ENCODE measurements around the gene CEMIP.

Gene CEMIP

GRCh38 chr15:80979538-80980200, 200.5 kb downstream of the CEMIP start:
- Histone ChIP-seq H3K4me2 (ENCODE audit: low read depth, low read length) (no peak overlapping the region), H3K79me2 (ENCODE audit: low read length) (peaks cover 76% of the 10 kb centered on the region), H2AFZ (ENCODE audit: low read length) (no peak overlapping the region), H3K9me2 (replicated peaks; ENCODE audit: insufficient read depth, low read length) (no peaks in the 10 kb centered on the region), H3K27ac (ENCODE audit: low read length) (no peak overlapping the region), H3K9me3 (replicated peaks; ENCODE audit: insufficient read depth, low read length) (no peaks in the 10 kb centered on the region), H3K9ac (ENCODE audit: low read length) (no peak overlapping the region), H3K36me3 (replicated peaks; ENCODE audit: insufficient read depth, low read length) (peaks cover 8% of the 10 kb centered on the region; the same call in 1 of the 2 replicates), H3K4me1 (ENCODE audit: low read length) (no peaks in the 10 kb centered on the region), H3F3A (ENCODE audit: insufficient read depth, low read length) (no peaks in the 10 kb centered on the region), H3K4me3 (ENCODE audit: low read length) (no peak overlapping the region), H3K27me3 (replicated peaks; ENCODE audit: insufficient read depth, low read length) (no peaks in the 10 kb centered on the region), H4K20me1 (ENCODE audit: insufficient read depth, low read length) (peaks cover 9% of the 10 kb centered on the region; the same call in 1 of the 2 replicates)
- DNase-seq: no peak
- TF ChIP-seq EZH2phosphoT487 (IDR thresholded peaks at IDR 0.05; ENCODE audit: low read length) (no peak), EZH2 (optimal IDR thresholded peaks at IDR 0.05; ENCODE audit: low read depth, low read length) (no peak)
- TF ChIP-seq, protein P1, sequence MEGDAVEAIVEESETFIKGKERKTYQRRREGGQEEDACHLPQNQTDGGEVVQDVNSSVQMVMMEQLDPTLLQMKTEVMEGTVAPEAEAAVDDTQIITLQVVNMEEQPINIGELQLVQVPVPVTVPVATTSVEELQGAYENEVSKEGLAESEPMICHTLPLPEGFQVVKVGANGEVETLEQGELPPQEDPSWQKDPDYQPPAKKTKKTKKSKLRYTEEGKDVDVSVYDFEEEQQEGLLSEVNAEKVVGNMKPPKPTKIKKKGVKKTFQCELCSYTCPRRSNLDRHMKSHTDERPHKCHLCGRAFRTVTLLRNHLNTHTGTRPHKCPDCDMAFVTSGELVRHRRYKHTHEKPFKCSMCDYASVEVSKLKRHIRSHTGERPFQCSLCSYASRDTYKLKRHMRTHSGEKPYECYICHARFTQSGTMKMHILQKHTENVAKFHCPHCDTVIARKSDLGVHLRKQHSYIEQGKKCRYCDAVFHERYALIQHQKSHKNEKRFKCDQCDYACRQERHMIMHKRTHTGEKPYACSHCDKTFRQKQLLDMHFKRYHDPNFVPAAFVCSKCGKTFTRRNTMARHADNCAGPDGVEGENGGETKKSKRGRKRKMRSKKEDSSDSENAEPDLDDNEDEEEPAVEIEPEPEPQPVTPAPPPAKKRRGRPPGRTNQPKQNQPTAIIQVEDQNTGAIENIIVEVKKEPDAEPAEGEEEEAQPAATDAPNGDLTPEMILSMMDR (IDR thresholded peaks at IDR 0.05; ENCODE audit: low read length): no peak

DNA sequence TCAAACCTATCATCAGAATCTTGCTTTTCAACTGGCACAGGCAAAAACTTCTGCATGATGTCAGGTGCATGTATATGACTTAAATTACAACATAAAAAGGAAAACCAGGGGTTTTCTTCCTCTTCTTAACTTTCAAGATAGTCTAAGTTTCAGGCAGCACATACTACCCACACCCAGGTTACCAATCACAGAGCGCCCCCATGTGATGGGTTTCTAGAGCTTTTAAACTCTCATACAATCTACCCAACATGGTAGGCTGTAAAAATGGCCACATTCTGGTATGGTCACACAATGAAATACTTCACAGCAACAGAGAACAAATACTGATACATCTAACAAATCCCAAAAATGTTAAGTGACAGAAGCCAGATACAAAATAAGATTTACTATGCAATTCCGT, 203.0 kb downstream of the CEMIP start:
- Histone ChIP-seq H3K27ac (ENCODE audit: low read length) (no peak overlapping the region), H3K9ac (ENCODE audit: low read length) (no peak overlapping the region), H3F3A (ENCODE audit: insufficient read depth, low read length) (no peaks in the 10 kb centered on the region), H3K27me3 (replicated peaks; ENCODE audit: insufficient read depth, low read length) (no peaks in the 10 kb centered on the region), H3K9me2 (replicated peaks; ENCODE audit: insufficient read depth, low read length) (no peaks in the 10 kb centered on the region), H3K36me3 (replicated peaks; ENCODE audit: insufficient read depth, low read length) (peaks cover 8% of the 10 kb centered on the region; the same call in 1 of the 2 replicates), H3K4me3 (ENCODE audit: low read length) (no peak overlapping the region), H3K4me2 (ENCODE audit: low read depth, low read length) (no peak overlapping the region), H3K79me2 (ENCODE audit: low read length) (peaks cover 86% of the 10 kb centered on the region), H4K20me1 (ENCODE audit: insufficient read depth, low read length) (peaks cover 9% of the 10 kb centered on the region; the same call in 1 of the 2 replicates), H3K4me1 (ENCODE audit: low read length) (no peaks in the 10 kb centered on the region), H2AFZ (ENCODE audit: low read length) (no peak overlapping the region), H3K9me3 (replicated peaks; ENCODE audit: insufficient read depth, low read length) (no peaks in the 10 kb centered on the region)
- TF ChIP-seq EZH2 (optimal IDR thresholded peaks at IDR 0.05; ENCODE audit: low read depth, low read length): no peak
- DNase-seq: no peak

DNA sequence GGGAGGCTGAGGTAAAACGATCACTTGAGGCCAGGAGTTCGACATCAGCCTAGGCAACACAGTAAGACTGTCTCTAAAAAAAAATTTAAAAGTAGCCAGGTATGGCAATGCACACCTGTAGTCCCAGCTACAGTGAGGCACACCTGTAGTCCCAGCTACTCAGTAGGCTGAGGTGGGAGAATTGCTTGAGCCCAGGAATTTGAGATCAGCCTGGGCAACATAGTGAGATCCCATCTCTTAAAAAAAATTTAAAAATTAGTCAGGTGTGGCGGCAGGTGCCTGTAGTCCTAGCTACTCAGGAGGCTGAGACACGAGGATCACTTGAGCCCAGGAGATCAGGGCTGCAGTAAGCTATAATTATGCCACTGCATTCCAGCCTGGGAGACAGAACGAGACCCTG, 203.7 kb downstream of the CEMIP start:
- no peaks in the 10 kb centered on the region for H3K9me2 ChIP-seq (replicated peaks; ENCODE audit: insufficient read depth, low read length)
- H3F3A ChIP-seq (ENCODE audit: insufficient read depth, low read length): no peaks in the 10 kb centered on the region
- peaks cover 86% of the 10 kb centered on the region for H3K79me2 ChIP-seq (ENCODE audit: low read length)
- no peak overlapping the region for H3K4me2 ChIP-seq (ENCODE audit: low read depth, low read length)
- TF ChIP-seq, protein P1 (IDR thresholded peaks at IDR 0.05; ENCODE audit: low read length): no peak
- TF ChIP-seq EZH2 (optimal IDR thresholded peaks at IDR 0.05; ENCODE audit: low read depth, low read length): no peak
- no peak for TF ChIP-seq EZH2phosphoT487 (IDR thresholded peaks at IDR 0.05; ENCODE audit: low read length)
- no peak overlapping the region for H2AFZ ChIP-seq (ENCODE audit: low read length)
- no peak overlapping the region for H3K9ac ChIP-seq (ENCODE audit: low read length)
- no peaks in the 10 kb centered on the region for H3K9me3 ChIP-seq (replicated peaks; ENCODE audit: insufficient read depth, low read length)
- no peak overlapping the region for H3K4me3 ChIP-seq (ENCODE audit: low read length)
- H3K36me3 ChIP-seq (replicated peaks; ENCODE audit: insufficient read depth, low read length): peaks cover 8% of the 10 kb centered on the region; the same call in 1 of the 2 replicates
- H3K27me3 ChIP-seq (replicated peaks; ENCODE audit: insufficient read depth, low read length): no peaks in the 10 kb centered on the region
- H3K27ac ChIP-seq (ENCODE audit: low read length): no peak overlapping the region
- H4K20me1 ChIP-seq (ENCODE audit: insufficient read depth, low read length): peaks cover 6% of the 10 kb centered on the region; the same call in 1 of the 2 replicates
- no peak for DNase-seq
- H3K4me1 ChIP-seq (ENCODE audit: low read length): no peaks in the 10 kb centered on the region

- no peaks in the 10 kb centered on the region for H3F3A ChIP-seq (ENCODE audit: insufficient read depth, low read length)
- H3K36me3 ChIP-seq (replicated peaks; ENCODE audit: insufficient read depth, low read length): 0 out of 2 replicates have a peak, but pooled peaks cover 5% of the 10 kb centered on the region
- H3K9me3 ChIP-seq (replicated peaks; ENCODE audit: insufficient read depth, low read length): no peaks in the 10 kb centered on the region
- peaks cover 8% of the 10 kb centered on the region for H3K4me1 ChIP-seq (ENCODE audit: low read length)
- H3K9ac ChIP-seq (ENCODE audit: low read length): no peak overlapping the region
- no peak overlapping the region for H3K4me3 ChIP-seq (ENCODE audit: low read length)
- no peak overlapping the region for H3K4me2 ChIP-seq (ENCODE audit: low read depth, low read length)
- no peaks in the 10 kb centered on the region for H3K9me2 ChIP-seq (replicated peaks; ENCODE audit: insufficient read depth, low read length)
- no peaks in the 10 kb centered on the region for H3K27me3 ChIP-seq (replicated peaks; ENCODE audit: insufficient read depth, low read length)
- H2AFZ ChIP-seq (ENCODE audit: low read length): no peak overlapping the region
- no peak overlapping the region for H3K27ac ChIP-seq (ENCODE audit: low read length)
- H4K20me1 ChIP-seq (ENCODE audit: insufficient read depth, low read length): peaks cover 6% of the 10 kb centered on the region; the same call in 1 of the 2 replicates
- TF ChIP-seq EZH2phosphoT487 (IDR thresholded peaks at IDR 0.05; ENCODE audit: low read length) (no peak), EZH2 (optimal IDR thresholded peaks at IDR 0.05; ENCODE audit: low read depth, low read length) (no peak)
- TF ChIP-seq, protein P1 (IDR thresholded peaks at IDR 0.05; ENCODE audit: low read length): no peak
- H3K79me2 ChIP-seq (ENCODE audit: low read length): peaks cover 84% of the 10 kb centered on the region
- DNase-seq: no peak
Measured at GRCh38 chr15:80984856-80985255, 205.7 kb downstream of the CEMIP start.

All from MM.1S (cell line).